ENCODE results near the gene PI4KA.
"Not testable (repeated sequence)": the region's sequence is repeated elsewhere in the genome, so short reads cannot be mapped to it uniquely, and the experiment has no call there.

PI4KA gene

GRCh38 chr22:20858615-20859416 lies at the start of gene PI4KA, which contains the start of gene SNAP29:
Gene PI4KA (minus strand): TSS chr22:20858811. CDS start chr22:20858725, 86 bp downstream.
Gene SNAP29 (plus strand): TSS chr22:20859007. CDS start chr22:20859111, 104 bp downstream.
- DNase-seq (ENCODE audit: low read depth), result peak; percentile 86

- DNase-seq (ENCODE audit: low read depth), result no peak
Measured at GRCh38 chr22:20906387-20906767, 47.8 kb upstream of the PI4KA start.

DNA sequence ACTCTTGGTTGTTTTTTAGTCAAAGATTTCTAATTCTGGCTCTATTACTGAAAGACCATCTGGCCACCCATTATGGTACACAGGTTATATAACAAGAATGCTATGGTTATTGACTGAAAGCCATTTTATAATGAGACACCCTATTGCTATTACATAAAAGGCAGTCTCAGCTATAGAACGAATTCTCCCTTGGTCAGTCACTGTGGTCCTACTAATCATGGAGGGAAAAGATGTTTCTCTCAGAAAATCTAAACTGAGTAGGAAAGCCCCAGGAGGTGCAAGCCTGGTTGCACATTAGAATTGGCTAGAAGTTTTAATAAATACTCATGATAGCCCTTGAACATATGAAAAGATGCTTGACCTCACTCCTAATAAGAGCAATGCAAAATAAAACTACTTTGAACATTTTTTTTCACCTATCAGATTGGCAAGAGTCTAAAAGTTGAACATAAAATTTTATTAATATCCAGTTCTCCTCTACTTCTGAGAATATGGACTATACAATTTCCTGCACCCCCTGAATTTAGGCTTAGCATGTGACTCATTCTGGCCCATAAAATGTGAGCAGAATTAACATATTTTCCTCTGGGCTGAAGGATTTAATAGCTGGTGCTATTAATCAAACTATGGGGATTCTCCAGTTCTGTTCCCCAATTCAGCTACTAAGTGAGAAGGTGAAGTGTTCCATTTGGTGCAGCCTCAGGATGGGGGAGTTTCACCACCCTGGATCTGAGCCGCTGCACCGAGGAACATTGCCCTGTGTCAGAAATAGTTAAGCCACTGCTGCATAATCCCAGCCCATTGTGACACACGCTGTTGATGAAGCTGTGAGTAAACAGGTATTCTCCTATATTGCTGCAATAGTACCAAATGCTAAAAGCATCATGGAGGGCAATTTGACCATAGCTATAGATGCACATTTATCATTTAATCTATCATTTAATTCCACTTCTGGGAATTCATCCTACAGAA lies 47.1 kb upstream of the PI4KA start:
- DNase-seq (ENCODE audit: low read depth), result no peak

DNA sequence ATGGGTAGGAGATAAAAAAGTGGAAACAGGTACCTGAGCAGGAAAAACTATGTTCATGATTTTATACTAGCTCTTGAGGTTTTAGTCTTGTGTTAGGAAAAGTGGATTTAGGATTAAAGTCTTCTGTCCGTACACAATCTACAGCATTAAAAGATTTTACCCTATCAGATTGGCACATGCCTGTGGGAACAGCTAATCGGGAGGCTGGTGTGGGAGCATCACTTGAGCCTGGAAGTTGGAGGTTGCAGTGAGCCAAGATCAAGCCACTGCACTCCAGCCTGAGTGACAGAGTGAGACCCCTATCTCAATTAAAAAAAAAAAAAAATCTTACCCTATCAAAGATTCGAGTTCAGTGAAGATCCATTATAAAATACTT lies 46.4 kb upstream of the PI4KA start:
- DNase-seq (ENCODE audit: low read depth), result no peak

DNA sequence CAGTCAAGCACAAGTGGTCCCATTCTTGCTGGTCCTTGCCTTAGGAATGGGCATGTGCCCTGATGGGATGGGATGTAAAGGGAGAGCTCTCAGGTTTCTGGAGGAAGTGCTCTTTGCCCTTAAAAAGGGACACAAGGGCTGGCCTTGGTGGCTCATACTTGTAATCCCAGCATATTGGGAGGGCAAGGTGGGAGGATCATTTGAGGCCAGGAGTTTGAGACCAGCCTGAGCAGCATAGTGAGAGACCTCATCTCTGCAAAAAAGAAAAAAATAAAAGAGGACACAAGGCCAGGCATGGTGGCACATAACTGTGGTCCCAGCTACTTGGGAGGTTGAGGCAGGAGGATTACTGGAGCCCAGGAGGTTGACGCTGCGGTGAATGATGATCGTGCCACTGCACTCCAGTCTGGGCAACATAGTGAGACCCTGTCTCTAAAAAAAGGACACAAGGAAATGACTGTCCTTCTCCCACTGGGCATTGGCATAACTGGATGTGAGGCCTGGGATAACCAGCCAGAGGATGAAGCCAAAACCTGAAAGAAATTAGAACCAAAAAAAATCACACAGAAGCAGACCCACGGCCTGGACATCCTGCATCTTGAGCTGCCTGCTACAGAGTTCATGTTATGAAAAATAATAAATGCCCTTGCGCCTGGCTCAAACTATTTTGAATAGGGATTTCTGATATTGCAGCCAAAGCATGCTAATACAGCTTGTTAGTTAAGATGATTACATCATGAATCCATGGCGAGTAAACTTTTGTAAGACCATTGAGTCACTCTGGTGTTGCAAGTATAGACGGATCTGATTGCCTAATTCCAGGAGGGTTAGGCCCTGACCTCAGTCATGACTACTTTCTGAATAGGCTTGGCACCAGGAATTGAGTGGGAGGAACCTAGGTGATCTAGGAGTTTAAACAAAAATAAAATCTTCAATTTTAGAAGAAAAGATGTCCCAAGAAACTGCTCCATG lies 45.7 kb upstream of the PI4KA start:
- DNase-seq (ENCODE audit: low read depth), result peak; percentile 98

DNA sequence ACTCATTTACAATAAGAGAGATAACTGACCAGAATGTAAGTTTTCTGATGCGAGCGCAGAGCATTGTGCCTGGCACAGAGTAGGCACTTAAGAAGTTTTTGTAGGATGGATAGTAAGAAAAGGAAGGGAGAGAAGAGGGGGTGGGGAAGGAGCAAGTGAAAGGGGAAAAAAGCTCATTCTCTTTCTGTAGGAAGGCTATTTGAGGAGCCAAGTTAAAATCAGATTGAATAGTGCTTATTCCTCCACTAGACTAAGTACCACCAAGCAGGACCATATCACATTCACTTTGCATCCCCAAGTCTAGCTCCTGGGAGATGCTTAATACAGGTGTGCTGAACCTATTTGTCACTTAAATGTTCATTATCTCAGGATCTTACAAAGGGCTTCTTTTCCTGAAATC lies 44.5 kb upstream of the PI4KA start:
- DNase-seq (ENCODE audit: low read depth), result no peak

DNA sequence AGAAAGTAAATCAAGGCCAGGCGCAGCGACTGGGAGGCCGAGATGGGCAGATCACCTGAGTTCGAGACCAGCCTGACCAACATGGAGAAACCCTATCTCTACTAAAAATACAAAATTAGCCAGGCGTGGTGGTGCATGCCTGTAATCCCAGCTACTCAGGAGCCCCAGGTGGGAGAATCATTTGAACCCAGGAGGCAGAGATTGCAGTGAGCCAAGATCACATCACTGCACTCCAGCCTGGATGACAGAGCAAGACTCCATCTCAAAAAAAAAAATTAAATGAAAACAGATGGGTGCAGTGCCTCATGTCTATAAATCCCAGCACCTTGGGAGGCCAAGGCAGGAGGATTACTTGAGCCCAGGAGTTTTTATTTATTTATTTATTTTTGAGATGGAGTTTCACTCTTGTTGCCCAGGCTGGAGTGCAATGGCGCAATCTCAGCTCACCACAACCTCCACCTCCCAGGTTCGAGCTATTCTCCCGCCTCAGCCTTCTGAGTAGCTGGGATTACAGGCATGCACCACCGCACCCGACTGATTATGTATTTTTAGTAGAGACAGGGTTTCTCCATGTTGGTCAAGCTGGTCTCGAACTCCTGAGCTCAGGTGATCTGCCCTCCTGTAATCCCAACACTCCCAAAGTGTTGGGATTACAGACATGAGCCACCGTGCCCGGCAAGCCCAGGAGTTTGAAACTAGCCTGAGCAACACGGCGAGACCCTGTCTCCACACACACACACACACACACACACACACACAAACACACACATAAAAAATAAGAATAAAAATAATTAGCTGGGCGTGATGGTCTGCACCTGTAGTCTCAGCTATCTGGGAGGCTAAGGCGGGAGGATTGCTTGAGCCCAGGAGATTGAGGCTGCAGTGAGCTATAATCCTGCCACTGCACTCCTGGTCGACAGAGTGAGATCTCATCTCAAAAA lies 42.8 kb upstream of the PI4KA start:
- not testable (repeated sequence) for DNase-seq (ENCODE audit: low read depth)

DNA sequence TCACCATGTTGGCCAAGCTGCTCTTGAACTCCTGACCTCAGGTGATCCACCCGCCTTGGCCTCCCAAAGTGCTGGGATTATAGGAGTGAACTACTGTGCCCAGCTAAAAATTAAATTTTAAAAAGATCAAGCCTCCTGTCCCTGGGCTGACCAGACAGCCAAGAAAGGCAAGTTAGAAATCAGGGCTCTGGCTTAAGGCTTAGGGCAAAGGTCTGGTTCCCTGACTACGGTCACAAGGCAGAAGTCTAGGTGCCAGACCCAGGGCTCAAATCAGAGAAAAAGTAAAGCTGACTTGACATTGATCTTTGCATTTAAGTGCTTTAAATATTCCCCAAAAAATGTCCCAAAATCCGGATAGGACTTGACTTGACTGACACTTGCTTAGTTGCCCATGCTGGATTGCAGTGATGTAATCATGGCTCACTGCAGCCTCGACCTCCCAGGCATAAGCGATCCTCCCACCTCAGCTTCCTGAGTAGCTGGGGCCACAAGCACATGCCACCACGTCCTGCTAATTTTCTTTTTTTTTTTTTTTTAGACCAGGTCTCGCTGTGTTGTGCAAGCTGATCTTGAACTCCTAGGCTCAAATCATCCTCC lies 41.3 kb upstream of the PI4KA start:
- DNase-seq (ENCODE audit: low read depth), result no peak

DNA sequence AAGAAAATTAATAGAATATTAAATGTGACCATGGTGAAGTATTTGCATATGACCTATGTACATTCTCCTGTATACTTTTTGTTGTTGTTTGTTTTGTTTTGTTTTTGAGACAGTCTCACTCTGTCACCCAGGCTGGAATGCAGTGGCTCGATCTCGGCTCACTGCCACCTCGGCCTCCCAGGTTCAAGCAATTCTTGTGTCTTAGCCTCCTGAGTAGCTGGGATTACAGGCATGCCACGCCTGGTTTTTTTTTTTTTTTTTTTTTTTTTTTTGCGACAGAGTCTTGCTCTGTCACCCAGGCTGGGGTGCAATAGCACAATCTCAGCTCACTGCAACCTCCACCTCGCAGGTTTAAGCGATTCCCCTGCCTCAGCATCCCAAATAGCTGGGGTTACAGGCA lies 39.1 kb upstream of the PI4KA start:
- DNase-seq (ENCODE audit: low read depth), result not testable (repeated sequence)

DNA sequence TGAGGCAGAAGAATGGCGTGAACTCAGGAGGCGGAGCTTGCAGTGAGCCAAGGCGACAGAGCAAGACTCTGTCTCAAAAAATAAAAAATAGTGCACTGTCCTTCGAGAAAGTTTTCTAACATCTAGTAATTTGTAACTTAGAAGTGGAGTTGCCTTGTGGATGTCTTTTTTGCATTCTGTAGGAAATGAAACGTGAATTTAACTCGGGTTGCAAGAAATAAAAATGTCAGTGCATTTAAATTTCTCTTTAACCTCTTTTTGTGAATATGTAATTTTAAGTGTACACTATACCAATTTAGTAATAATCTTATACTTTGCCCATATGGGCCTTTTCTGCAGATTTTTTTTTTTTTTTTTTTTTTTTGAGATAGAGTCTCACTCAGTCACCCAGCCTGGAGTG lies 32.4 kb upstream of the PI4KA start:
- no peak for DNase-seq (ENCODE audit: low read depth)

DNA sequence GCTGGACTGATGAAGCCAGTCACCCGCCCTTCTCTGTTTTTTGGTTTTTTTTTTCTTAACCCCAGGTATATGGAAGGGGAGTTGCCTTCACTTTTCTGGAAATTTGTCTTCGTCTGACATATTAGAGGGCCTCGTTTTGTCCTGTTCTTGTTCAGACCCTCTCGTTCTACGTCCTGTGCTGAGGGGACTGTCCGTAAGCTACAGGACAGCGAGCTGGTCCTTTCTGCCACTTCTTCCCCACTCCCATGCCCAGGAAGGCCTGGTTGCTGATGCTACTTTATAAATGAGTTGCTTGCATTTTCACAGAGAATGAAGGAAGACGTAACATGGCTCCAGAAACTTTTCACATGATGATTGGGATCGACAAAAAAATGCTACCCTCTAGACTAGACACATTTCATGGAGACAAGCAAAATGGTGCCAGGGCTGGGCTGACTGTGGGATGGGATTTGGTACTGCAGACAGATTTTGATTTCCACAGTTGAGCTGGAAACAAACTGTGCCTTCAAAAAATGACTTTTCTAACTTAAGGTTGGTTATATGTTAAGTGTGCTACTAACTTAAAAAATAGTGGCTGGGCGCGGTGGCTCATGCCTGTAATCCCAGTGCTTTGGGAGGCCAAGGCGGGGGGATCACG lies 31.4 kb upstream of the PI4KA start:
- DNase-seq (ENCODE audit: low read depth), result no peak

GRCh38 chr22:20889025-20889704 lies 30.6 kb upstream of the PI4KA start:
- DNase-seq (ENCODE audit: low read depth), result no peak

GRCh38 chr22:20887375-20887774 lies 28.8 kb upstream of the PI4KA start:
- DNase-seq (ENCODE audit: low read depth), result no peak

DNA sequence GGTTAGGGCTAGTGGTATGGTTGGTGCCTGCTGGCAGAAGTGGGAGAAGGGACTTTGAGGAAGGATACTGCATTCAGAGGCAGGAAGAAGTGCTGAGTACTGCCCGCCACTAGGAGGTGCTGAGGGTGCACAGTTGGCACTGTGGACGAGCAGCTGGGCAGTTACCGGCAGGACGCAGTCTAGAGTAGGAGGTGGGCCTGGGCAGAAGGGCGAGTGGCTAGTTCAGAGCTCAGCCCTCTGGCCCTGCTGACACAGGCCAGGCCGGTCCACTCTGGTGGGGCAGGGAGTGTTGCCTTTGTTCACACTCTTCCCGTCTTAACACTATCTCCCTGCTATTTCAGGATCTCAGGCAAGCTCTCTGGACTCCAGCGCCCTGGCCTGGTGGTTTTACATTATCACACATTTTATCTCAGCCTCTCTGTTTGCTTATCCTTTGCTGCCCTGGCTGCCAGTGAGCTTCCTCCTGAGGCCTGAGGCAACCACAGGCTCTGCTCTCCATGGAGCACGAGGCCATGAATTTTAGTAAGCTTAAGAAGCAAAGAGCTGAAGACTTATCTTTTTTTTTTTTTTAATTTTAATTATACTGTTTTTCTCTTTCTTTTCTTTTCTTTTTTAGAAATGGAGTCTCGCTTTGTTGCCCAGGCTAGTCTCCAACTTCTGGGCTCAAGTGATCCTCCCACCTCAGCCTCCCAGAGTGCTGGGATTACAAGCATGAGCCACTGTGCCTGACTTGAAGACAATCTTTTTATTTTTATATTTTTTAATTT lies 27.1 kb upstream of the PI4KA start:
- DNase-seq (ENCODE audit: low read depth), result no peak

GRCh38 chr22:20885017-20885556 lies 26.5 kb upstream of the PI4KA start:
- no peak for DNase-seq (ENCODE audit: low read depth)

- DNase-seq (ENCODE audit: low read depth), result no peak
Measured at GRCh38 chr22:20884454-20884853, 25.8 kb upstream of the PI4KA start.

DNA sequence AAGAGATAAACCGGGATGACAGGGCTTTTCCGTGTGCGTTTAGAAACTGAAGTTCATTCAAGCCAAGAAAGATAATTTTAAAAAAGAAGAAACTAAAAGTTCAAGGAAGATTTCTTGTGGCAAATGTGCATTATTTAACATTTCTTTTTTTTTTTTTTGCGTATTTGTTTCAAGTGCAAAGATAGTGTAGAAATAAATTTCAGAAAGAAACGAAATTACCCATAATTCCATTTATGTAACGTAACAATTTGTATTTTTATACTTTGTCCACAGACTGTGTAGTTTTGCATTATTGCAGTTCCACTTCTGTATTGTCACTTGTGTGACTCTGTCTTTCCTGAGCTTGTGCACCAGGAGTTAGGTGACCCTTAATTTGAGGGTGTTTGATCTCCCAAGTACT lies 24.2 kb upstream of the PI4KA start:
- DNase-seq (ENCODE audit: low read depth), result no peak
